Coronary artery (tissue), 2 donors: ENCODE measurements around the gene SLIT3.

Source experiments
- DNase-seq: peaks from one replicate; pipeline ENCODE4 v3.0.0-alpha.2; 2017; ENCODE audit warnings: low spot score
- H3K27ac ChIP-seq, 2 donors: fragments of 200-600 bp; sonication (generic); one replicate each; pipeline ENCODE4 v1.5.1; 2016 to 2019
- H3K4me3 ChIP-seq: fragments of 200-600 bp; sonication (generic); 2 replicates; pipeline ENCODE4 v1.5.1; 2016; ENCODE audit warnings: mild to moderate bottlenecking, moderate library complexity
- TF ChIP-seq, protein P1 (sequence below): fragments of 200-600 bp; sonication (generic); IDR thresholded peaks from one replicate; pipeline ENCODE4 v1.5.1; 2019; ENCODE audit warnings: antibody characterized with exemption

The SLIT3 gene

GRCh38 chr5:168781941-168782571, 518.9 kb downstream of the SLIT3 start:
- H3K4me3 ChIP-seq, result no peak overlapping the region
- H3K27ac ChIP-seq, result no peak overlapping the region
- no peak for DNase-seq
- TF ChIP-seq, protein P1, sequence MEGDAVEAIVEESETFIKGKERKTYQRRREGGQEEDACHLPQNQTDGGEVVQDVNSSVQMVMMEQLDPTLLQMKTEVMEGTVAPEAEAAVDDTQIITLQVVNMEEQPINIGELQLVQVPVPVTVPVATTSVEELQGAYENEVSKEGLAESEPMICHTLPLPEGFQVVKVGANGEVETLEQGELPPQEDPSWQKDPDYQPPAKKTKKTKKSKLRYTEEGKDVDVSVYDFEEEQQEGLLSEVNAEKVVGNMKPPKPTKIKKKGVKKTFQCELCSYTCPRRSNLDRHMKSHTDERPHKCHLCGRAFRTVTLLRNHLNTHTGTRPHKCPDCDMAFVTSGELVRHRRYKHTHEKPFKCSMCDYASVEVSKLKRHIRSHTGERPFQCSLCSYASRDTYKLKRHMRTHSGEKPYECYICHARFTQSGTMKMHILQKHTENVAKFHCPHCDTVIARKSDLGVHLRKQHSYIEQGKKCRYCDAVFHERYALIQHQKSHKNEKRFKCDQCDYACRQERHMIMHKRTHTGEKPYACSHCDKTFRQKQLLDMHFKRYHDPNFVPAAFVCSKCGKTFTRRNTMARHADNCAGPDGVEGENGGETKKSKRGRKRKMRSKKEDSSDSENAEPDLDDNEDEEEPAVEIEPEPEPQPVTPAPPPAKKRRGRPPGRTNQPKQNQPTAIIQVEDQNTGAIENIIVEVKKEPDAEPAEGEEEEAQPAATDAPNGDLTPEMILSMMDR, result no peak

GRCh38 chr5:168780888-168781287, 520.1 kb downstream of the SLIT3 start:
- Histone ChIP-seq H3K27ac (no peak overlapping the region), H3K4me3 (no peak overlapping the region)
- TF ChIP-seq, protein P1, result no peak
- DNase-seq, result no peak

GRCh38 chr5:168779333-168779732, 521.6 kb downstream of the SLIT3 start:
- DNase-seq, result no peak
- Histone ChIP-seq H3K27ac (no peak overlapping the region), H3K4me3 (no peak overlapping the region)
- TF ChIP-seq, protein P1, result no peak

DNA sequence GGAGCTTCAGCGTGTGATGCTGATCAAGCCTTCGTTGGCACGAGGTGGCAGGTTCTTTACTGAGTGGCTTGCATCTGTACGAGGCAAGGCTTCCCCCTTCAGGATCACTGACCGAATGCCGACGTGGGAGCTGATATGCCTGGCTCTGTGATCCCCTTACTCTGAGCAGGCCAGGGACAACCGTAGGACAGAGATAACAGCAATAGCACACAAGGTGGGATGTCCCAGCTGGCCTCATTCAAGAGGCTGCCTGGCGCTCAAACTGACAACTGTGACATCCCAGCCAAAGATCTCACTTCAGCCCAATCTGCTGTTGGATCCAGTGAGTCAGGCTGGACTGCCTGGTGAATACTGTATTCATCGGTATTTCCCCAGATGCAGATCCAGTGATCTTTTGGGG, 522.4 kb downstream of the SLIT3 start:
- TF ChIP-seq, protein P1, result no peak
- no peak overlapping the region for H3K27ac ChIP-seq
- DNase-seq, result no peak

GRCh38 chr5:168777651-168778050, 523.3 kb downstream of the SLIT3 start:
- no peak overlapping the region for H3K27ac ChIP-seq
- TF ChIP-seq, protein P1, result no peak
- no peak for DNase-seq
- H3K4me3 ChIP-seq, result no peak overlapping the region

More for the DNA sequence above, 522.4 kb downstream of the SLIT3 start:
- H3K4me3 ChIP-seq, result no peak overlapping the region

- Histone ChIP-seq H3K4me3 (no peak overlapping the region), H3K27ac (no peak overlapping the region)
- no peak for DNase-seq
- TF ChIP-seq, protein P1, result no peak
These were observed 524.9 kb downstream of the SLIT3 start for GRCh38 chr5:168776070-168776469.

GRCh38 chr5:168773226-168773625, 527.7 kb downstream of the SLIT3 start:
- no peak overlapping the region for H3K27ac ChIP-seq
- TF ChIP-seq, protein P1, result no peak
- no peak for DNase-seq
- no peak overlapping the region for H3K4me3 ChIP-seq
